SK-N-MC (cell line): ENCODE results near the gene NEAT1.

ENCODE experiments used
- EZH2 ChIP-seq: fragments of 200-600 bp; sonication (generic); IDR thresholded peaks from one replicate; pipeline ENCODE4 v1.6.1; 2017; ENCODE audit warnings: antibody characterized with exemption
- POLR2AphosphoS5 ChIP-seq: IDR thresholded peaks from 2 replicates; pipeline ENCODE4 v1.6.1; 2012; ENCODE audit warnings: mild to moderate bottlenecking, low read depth, low read length, borderline replicate concordance

- TF ChIP-seq EZH2 (no peak), POLR2AphosphoS5 (no peak)
Observed at GRCh38 chr11:65473278-65473860, 50.8 kb downstream of the NEAT1 start.
